Measurements from ENCODE around the gene KCNA4.
A peak's percentile ranks its signal among the peaks of the same experiment; 100 is the strongest.

Gene KCNA4

GRCh38 chr11:30025396-30026139 is 8.7 kb upstream of the KCNA4 start:
- Histone ChIP-seq H3K9ac (ENCODE audit: low read length) (no peak overlapping the region), H4K8ac (ENCODE audit: low read depth, low read length) (no peak overlapping the region), H4K5ac (ENCODE audit: low read length) (no peak overlapping the region), H2AK5ac (ENCODE audit: low read length) (no peak overlapping the region), H2BK15ac (replicated peaks; ENCODE audit: low read depth) (no peak overlapping the region), H3K4me1 (ENCODE audit: control insufficient read depth, low read depth, low read length) (no peaks in the 10 kb centered on the region), H3K4me3 (ENCODE audit: low read length) (no peak overlapping the region), H3K27ac (ENCODE audit: low read depth, low read length) (no peak overlapping the region), H3K36me3 (ENCODE audit: control insufficient read depth, insufficient read depth, low read length) (no peaks in the 10 kb centered on the region), H3K79me1 (ENCODE audit: low read length) (no peaks in the 10 kb centered on the region), H3K23ac (ENCODE audit: low read length) (no peak overlapping the region), H3K79me2 (ENCODE audit: control insufficient read depth, insufficient read depth, low read length) (no peaks in the 10 kb centered on the region), H2BK5ac (ENCODE audit: low read length) (no peak overlapping the region), H3K4ac (ENCODE audit: low read depth, low read length) (no peak overlapping the region), H3K56ac (ENCODE audit: low read length) (no peak overlapping the region), H3K18ac (ENCODE audit: low read length) (no peak overlapping the region), H3K4me2 (ENCODE audit: low read length) (no peak overlapping the region), H3K27me3 (ENCODE audit: insufficient read depth, low read length, poor library complexity) (peaks cover 27% of the 10 kb centered on the region), H2BK120ac (ENCODE audit: low read depth, low read length) (no peak overlapping the region)
- DNase-seq: peak; percentile 75
- WGBS (ENCODE audit: extremely low coverage, insufficient coverage, low lambda C conversion rate): no CpG with 5 or more reads among the region's 6 CpGs

GRCh38 chr11:30023074-30023473 is 6.2 kb upstream of the KCNA4 start:
- Histone ChIP-seq H4K8ac (ENCODE audit: low read depth, low read length) (no peak overlapping the region), H3K79me1 (ENCODE audit: low read length) (no peaks in the 10 kb centered on the region), H3K4me2 (ENCODE audit: low read length) (no peak overlapping the region), H2BK120ac (ENCODE audit: low read depth, low read length) (no peak overlapping the region), H3K56ac (ENCODE audit: low read length) (no peak overlapping the region), H3K27me3 (ENCODE audit: insufficient read depth, low read length, poor library complexity) (peaks cover 38% of the 10 kb centered on the region), H3K18ac (ENCODE audit: low read length) (no peak overlapping the region), H2AK5ac (ENCODE audit: low read length) (no peak overlapping the region), H3K79me2 (ENCODE audit: control insufficient read depth, insufficient read depth, low read length) (no peaks in the 10 kb centered on the region), H3K4ac (ENCODE audit: low read depth, low read length) (no peak overlapping the region), H3K9ac (ENCODE audit: low read length) (no peak overlapping the region), H3K4me3 (ENCODE audit: low read length) (no peak overlapping the region), H2BK15ac (replicated peaks; ENCODE audit: low read depth) (no peak overlapping the region), H4K5ac (ENCODE audit: low read length) (no peak overlapping the region), H3K4me1 (ENCODE audit: control insufficient read depth, low read depth, low read length) (no peaks in the 10 kb centered on the region), H3K36me3 (ENCODE audit: control insufficient read depth, insufficient read depth, low read length) (no peaks in the 10 kb centered on the region), H3K23ac (ENCODE audit: low read length) (no peak overlapping the region), H2BK5ac (ENCODE audit: low read length) (no peak overlapping the region), H3K27ac (ENCODE audit: low read depth, low read length) (no peak overlapping the region)
- WGBS (ENCODE audit: extremely low coverage, insufficient coverage, low lambda C conversion rate): no CpG with 5 or more reads among the region's 2 CpGs
- DNase-seq: no peak

- Histone ChIP-seq H3K4me2 (ENCODE audit: low read length) (no peak overlapping the region), H3K79me1 (ENCODE audit: low read length) (no peaks in the 10 kb centered on the region), H3K79me2 (ENCODE audit: control insufficient read depth, insufficient read depth, low read length) (no peaks in the 10 kb centered on the region), H3K36me3 (ENCODE audit: control insufficient read depth, insufficient read depth, low read length) (no peaks in the 10 kb centered on the region), H3K4me1 (ENCODE audit: control insufficient read depth, low read depth, low read length) (no peaks in the 10 kb centered on the region), H3K23ac (ENCODE audit: low read length) (no peak overlapping the region), H3K4ac (ENCODE audit: low read depth, low read length) (no peak overlapping the region), H2BK120ac (ENCODE audit: low read depth, low read length) (no peak overlapping the region), H4K5ac (ENCODE audit: low read length) (no peak overlapping the region), H3K56ac (ENCODE audit: low read length) (no peak overlapping the region), H3K27me3 (ENCODE audit: insufficient read depth, low read length, poor library complexity) (peaks cover 65% of the 10 kb centered on the region), H3K9ac (ENCODE audit: low read length) (no peak overlapping the region), H3K18ac (ENCODE audit: low read length) (no peak overlapping the region), H2BK15ac (replicated peaks; ENCODE audit: low read depth) (no peak overlapping the region), H3K27ac (ENCODE audit: low read depth, low read length) (no peak overlapping the region), H2AK5ac (ENCODE audit: low read length) (no peak overlapping the region), H3K4me3 (ENCODE audit: low read length) (no peak overlapping the region), H2BK5ac (ENCODE audit: low read length) (no peak overlapping the region), H4K8ac (ENCODE audit: low read depth, low read length) (no peak overlapping the region)
- no peak for DNase-seq
- no CpG with 5 or more reads among the region's 3 CpGs for WGBS (ENCODE audit: extremely low coverage, insufficient coverage, low lambda C conversion rate)
Observed at GRCh38 chr11:30019481-30019880, 2.7 kb upstream of the KCNA4 start.

GRCh38 chr11:30018495-30018894 is 1.7 kb upstream of the KCNA4 start:
- no peak overlapping the region for H4K8ac ChIP-seq (ENCODE audit: low read depth, low read length)
- no peak overlapping the region for H3K23ac ChIP-seq (ENCODE audit: low read length)
- no peak overlapping the region for H2BK15ac ChIP-seq (replicated peaks; ENCODE audit: low read depth)
- H3K27ac ChIP-seq (ENCODE audit: low read depth, low read length): no peak overlapping the region
- H2AK5ac ChIP-seq (ENCODE audit: low read length): no peak overlapping the region
- no peak overlapping the region for H3K4ac ChIP-seq (ENCODE audit: low read depth, low read length)
- no peaks in the 10 kb centered on the region for H3K36me3 ChIP-seq (ENCODE audit: control insufficient read depth, insufficient read depth, low read length)
- H3K4me3 ChIP-seq (ENCODE audit: low read length): no peak overlapping the region
- no peak overlapping the region for H3K9ac ChIP-seq (ENCODE audit: low read length)
- no peak for DNase-seq
- no peak overlapping the region for H3K4me2 ChIP-seq (ENCODE audit: low read length)
- no peaks in the 10 kb centered on the region for H3K4me1 ChIP-seq (ENCODE audit: control insufficient read depth, low read depth, low read length)
- no peak overlapping the region for H3K18ac ChIP-seq (ENCODE audit: low read length)
- no peak overlapping the region for H2BK5ac ChIP-seq (ENCODE audit: low read length)
- no peaks in the 10 kb centered on the region for H3K79me2 ChIP-seq (ENCODE audit: control insufficient read depth, insufficient read depth, low read length)
- no peak overlapping the region for H2BK120ac ChIP-seq (ENCODE audit: low read depth, low read length)
- H3K56ac ChIP-seq (ENCODE audit: low read length): no peak overlapping the region
- H3K79me1 ChIP-seq (ENCODE audit: low read length): no peaks in the 10 kb centered on the region
- H4K5ac ChIP-seq (ENCODE audit: low read length): no peak overlapping the region
- H3K27me3 ChIP-seq (ENCODE audit: insufficient read depth, low read length, poor library complexity): peaks cover 62% of the 10 kb centered on the region
- no CpG with 5 or more reads among the region's 21 CpGs for WGBS (ENCODE audit: extremely low coverage, insufficient coverage, low lambda C conversion rate)

GRCh38 chr11:30017445-30017895 is 640 bp upstream of the KCNA4 start:
- Histone ChIP-seq H3K36me3 (ENCODE audit: control insufficient read depth, insufficient read depth, low read length) (no peaks in the 10 kb centered on the region), H4K8ac (ENCODE audit: low read depth, low read length) (no peak overlapping the region), H4K5ac (ENCODE audit: low read length) (no peak overlapping the region), H2BK120ac (ENCODE audit: low read depth, low read length) (no peak overlapping the region), H2BK15ac (replicated peaks; ENCODE audit: low read depth) (no peak overlapping the region), H3K56ac (ENCODE audit: low read length) (no peak overlapping the region), H2AK5ac (ENCODE audit: low read length) (no peak overlapping the region), H3K23ac (ENCODE audit: low read length) (no peak overlapping the region), H2BK5ac (ENCODE audit: low read length) (no peak overlapping the region), H3K4me1 (ENCODE audit: control insufficient read depth, low read depth, low read length) (no peaks in the 10 kb centered on the region), H3K4me2 (ENCODE audit: low read length) (no peak overlapping the region), H3K79me2 (ENCODE audit: control insufficient read depth, insufficient read depth, low read length) (no peaks in the 10 kb centered on the region), H3K9ac (ENCODE audit: low read length) (no peak overlapping the region), H3K27ac (ENCODE audit: low read depth, low read length) (no peak overlapping the region), H3K4ac (ENCODE audit: low read depth, low read length) (no peak overlapping the region), H3K27me3 (ENCODE audit: insufficient read depth, low read length, poor library complexity) (peaks cover 57% of the 10 kb centered on the region), H3K79me1 (ENCODE audit: low read length) (no peaks in the 10 kb centered on the region), H3K4me3 (ENCODE audit: low read length) (no peak overlapping the region), H3K18ac (ENCODE audit: low read length) (no peak overlapping the region)
- peak; percentile 21 for DNase-seq
- no CpG with 5 or more reads among the region's 19 CpGs for WGBS (ENCODE audit: extremely low coverage, insufficient coverage, low lambda C conversion rate)
